Activated CD8-positive, alpha-beta memory T cell treated with anti-CD3 and anti-CD28 coated beads, Interleukin-2, amount 50 U/mL, for 24 hours (primary cell): ENCODE results near the gene NPBWR2.

Source experiments
- DNase-seq: peaks from one replicate; pipeline ENCODE4 v3.0.0-alpha.2; 2020; ENCODE audit errors: extremely low read depth

Gene NPBWR2

GRCh38 chr20:64083804-64084684, 23.3 kb downstream of the NPBWR2 start, which contains the start of gene LKAAEAR1:
TSS of gene LKAAEAR1 (minus strand) at chr20:64084398. CDS start at chr20:64084219, 179 bp downstream.
- DNase-seq, result no peak

GRCh38 chr20:64083378-64083803, 24.0 kb downstream of the NPBWR2 start:
- no peak for DNase-seq

- no peak for DNase-seq
Measured at GRCh38 chr20:64082820-64083377, 24.5 kb downstream of the NPBWR2 start.

- no peak for DNase-seq
Measured at GRCh38 chr20:64082126-64082731, 25.1 kb downstream of the NPBWR2 start.

- DNase-seq, result no peak
Measured at GRCh38 chr20:64081624-64081964, 25.8 kb downstream of the NPBWR2 start.

- DNase-seq, result no peak
Measured at GRCh38 chr20:64080813-64081623, 26.3 kb downstream of the NPBWR2 start.

- no peak for DNase-seq
Measured at GRCh38 chr20:64080013-64080812, 27.2 kb downstream of the NPBWR2 start, which contains the start of gene OPRL1. TSS of gene OPRL1 (plus strand) at chr20:64080082. CDS start at chr20:64092721, 12,639 bp downstream.

GRCh38 chr20:64079273-64080012, 27.9 kb downstream of the NPBWR2 start, which contains the start of gene RGS19:
TSS of gene RGS19 (minus strand) at chr20:64079518. CDS start at chr20:64076886, 2,632 bp downstream.
- DNase-seq, result no peak

- no peak for DNase-seq
Measured at GRCh38 chr20:64078934-64079272, 28.5 kb downstream of the NPBWR2 start.

GRCh38 chr20:64077876-64078551, 29.4 kb downstream of the NPBWR2 start:
- DNase-seq, result no peak

- DNase-seq, result no peak
Measured at GRCh38 chr20:64077541-64077875, 29.9 kb downstream of the NPBWR2 start.

GRCh38 chr20:64077094-64077493, 30.3 kb downstream of the NPBWR2 start:
- no peak for DNase-seq

- DNase-seq, result no peak
Measured at GRCh38 chr20:64076061-64076997, 31.0 kb downstream of the NPBWR2 start.

GRCh38 chr20:64075556-64075955, 31.8 kb downstream of the NPBWR2 start:
- DNase-seq, result no peak

GRCh38 chr20:64074963-64075362, 32.4 kb downstream of the NPBWR2 start:
- no peak for DNase-seq

- no peak for DNase-seq
Measured at GRCh38 chr20:64074184-64074789, 33.1 kb downstream of the NPBWR2 start.

- no peak for DNase-seq
Measured at GRCh38 chr20:64073476-64074183, 33.7 kb downstream of the NPBWR2 start.
